HG02884 (cell line): Measurements from ENCODE around the gene TMED5.
"Not testable (repeated sequence)": the region's sequence is repeated elsewhere in the genome, so short reads cannot be mapped to it uniquely, and the experiment has no call there.

Experiments
- ATAC-seq: cut with Tn5 transposase; IDR thresholded peaks from one replicate; pipeline ENCODE4 v1.9.1; 2021; ENCODE audit warnings: mild to moderate bottlenecking, moderate library complexity; ENCODE audit not compliant: unreplicated experiment

The TMED5 gene

GRCh38 chr1:93179886-93180722 is at the start of gene TMED5:
Gene TMED5, minus strand, starts transcription at chr1:93180413. Its CDS starts 171 bp downstream, at chr1:93180242.
- ATAC-seq: peak; percentile 78

- ATAC-seq: no peak
These were observed 42.9 kb upstream of the TMED5 start for GRCh38 chr1:93223023-93223675.

- no peak for ATAC-seq
These were observed 41.7 kb upstream of the TMED5 start for GRCh38 chr1:93221913-93222312.

GRCh38 chr1:93220716-93221115 is 40.5 kb upstream of the TMED5 start:
- not testable (repeated sequence) for ATAC-seq

GRCh38 chr1:93219443-93219842 is 39.2 kb upstream of the TMED5 start:
- no peak for ATAC-seq

GRCh38 chr1:93215322-93215721 is 35.1 kb upstream of the TMED5 start:
- no peak for ATAC-seq

- no peak for ATAC-seq
These were observed 27.0 kb upstream of the TMED5 start for GRCh38 chr1:93207211-93207610.

- ATAC-seq: no peak
These were observed 26.3 kb upstream of the TMED5 start for GRCh38 chr1:93206567-93206954.

GRCh38 chr1:93205892-93206566 is 25.8 kb upstream of the TMED5 start:
- ATAC-seq: no peak

- no peak for ATAC-seq
These were observed 20.5 kb upstream of the TMED5 start for GRCh38 chr1:93200714-93201113.

- no peak for ATAC-seq
These were observed 19.9 kb upstream of the TMED5 start for GRCh38 chr1:93200086-93200620.

GRCh38 chr1:93199150-93199549 is 18.9 kb upstream of the TMED5 start:
- ATAC-seq: no peak

GRCh38 chr1:93196591-93196990 is 16.4 kb upstream of the TMED5 start:
- no peak for ATAC-seq

GRCh38 chr1:93194231-93194990 is 14.2 kb upstream of the TMED5 start:
- ATAC-seq: no peak

- ATAC-seq: no peak
These were observed 10.2 kb upstream of the TMED5 start for GRCh38 chr1:93190432-93190831.

GRCh38 chr1:93186667-93187066 is 6.5 kb upstream of the TMED5 start:
- ATAC-seq: no peak

GRCh38 chr1:93180723-93181613 is 755 bp upstream of the TMED5 start, which contains the start of gene CCDC18:
Gene CCDC18, plus strand, starts transcription at chr1:93180724. Its CDS starts 2,638 bp downstream, at chr1:93183362.
- ATAC-seq: peak; percentile 11

GRCh38 chr1:93178418-93178817 is 1.8 kb downstream of the TMED5 start:
- ATAC-seq: no peak

GRCh38 chr1:93177991-93178390 is 2.2 kb downstream of the TMED5 start:
- no peak for ATAC-seq

- not testable (repeated sequence) for ATAC-seq
These were observed 5.6 kb downstream of the TMED5 start for GRCh38 chr1:93174638-93175037.
